ENCODE measurements around the gene CCDC191.

CCDC191 gene

GRCh38 chr3:114052216-114052615 is 4.1 kb downstream of the CCDC191 start:
- no peak for DNase-seq

GRCh38 chr3:114043205-114043604 is 13.1 kb downstream of the CCDC191 start:
- DNase-seq, result no peak

GRCh38 chr3:114035896-114036295 is 20.4 kb downstream of the CCDC191 start:
- no peak for DNase-seq

- no peak for DNase-seq
Measured at GRCh38 chr3:114034787-114035545, 21.4 kb downstream of the CCDC191 start.

- no peak for DNase-seq
Measured at GRCh38 chr3:114034211-114034610, 22.1 kb downstream of the CCDC191 start.

GRCh38 chr3:114033721-114034120 is 22.6 kb downstream of the CCDC191 start:
- no peak for DNase-seq

- no peak for DNase-seq
Measured at GRCh38 chr3:114026331-114026730, 30.0 kb downstream of the CCDC191 start.

- DNase-seq, result no peak
Measured at GRCh38 chr3:114025451-114025850, 30.9 kb downstream of the CCDC191 start.

GRCh38 chr3:114022145-114022802 is 34.1 kb downstream of the CCDC191 start:
- no peak for DNase-seq

GRCh38 chr3:114020907-114021306 is 35.4 kb downstream of the CCDC191 start:
- DNase-seq, result no peak

- no peak for DNase-seq
Measured at GRCh38 chr3:114019486-114019885, 36.8 kb downstream of the CCDC191 start.

GRCh38 chr3:114014211-114014610 is 42.1 kb downstream of the CCDC191 start:
- DNase-seq, result no peak

GRCh38 chr3:114011059-114011797 is 45.1 kb downstream of the CCDC191 start:
- DNase-seq, result no peak

GRCh38 chr3:114005481-114005880 is 50.8 kb downstream of the CCDC191 start:
- no peak for DNase-seq

GRCh38 chr3:113985541-113985940 is 70.8 kb downstream of the CCDC191 start:
- DNase-seq, result no peak

- DNase-seq, result no peak
Measured at GRCh38 chr3:113983544-113983943, 72.8 kb downstream of the CCDC191 start.

- no peak for DNase-seq
Measured at GRCh38 chr3:113981803-113982202, 74.5 kb downstream of the CCDC191 start.

- no peak for DNase-seq
Measured at GRCh38 chr3:113979916-113980315, 76.4 kb downstream of the CCDC191 start.

GRCh38 chr3:113977822-113978221 is 78.5 kb downstream of the CCDC191 start:
- DNase-seq, result no peak

- no peak for DNase-seq
Measured at GRCh38 chr3:113968986-113969385, 87.3 kb downstream of the CCDC191 start.

- no peak for DNase-seq
Measured at GRCh38 chr3:113966172-113966571, 90.2 kb downstream of the CCDC191 start.

GRCh38 chr3:113963879-113964278 is 92.4 kb downstream of the CCDC191 start:
- DNase-seq, result no peak

GRCh38 chr3:113954091-113954685 is 102.1 kb downstream of the CCDC191 start:
- DNase-seq, result no peak

All from COR-L47 (cell line).